Measurements from ENCODE around the gene HK2.

Gene HK2

DNA sequence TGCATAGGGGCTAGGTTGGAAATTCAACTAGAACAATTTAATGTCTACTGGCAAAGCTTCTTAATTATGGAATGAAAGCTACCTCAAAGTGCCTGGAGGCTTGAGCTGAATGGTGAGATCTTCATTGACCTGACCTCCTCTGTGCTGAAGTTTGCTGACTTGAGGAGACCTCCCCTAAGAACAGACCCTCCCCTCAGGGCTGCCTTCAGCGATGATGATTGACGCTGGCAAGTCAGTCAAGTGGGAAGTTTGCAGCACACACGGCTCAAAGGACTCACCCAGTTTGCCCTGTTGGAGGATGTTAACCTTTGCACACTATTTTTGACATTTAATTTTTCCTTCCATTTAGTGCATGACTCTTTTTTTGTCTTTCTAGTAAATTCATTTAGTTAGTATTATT, 107.4 kb downstream of the HK2 start:
- no peak for DNase-seq

DNA sequence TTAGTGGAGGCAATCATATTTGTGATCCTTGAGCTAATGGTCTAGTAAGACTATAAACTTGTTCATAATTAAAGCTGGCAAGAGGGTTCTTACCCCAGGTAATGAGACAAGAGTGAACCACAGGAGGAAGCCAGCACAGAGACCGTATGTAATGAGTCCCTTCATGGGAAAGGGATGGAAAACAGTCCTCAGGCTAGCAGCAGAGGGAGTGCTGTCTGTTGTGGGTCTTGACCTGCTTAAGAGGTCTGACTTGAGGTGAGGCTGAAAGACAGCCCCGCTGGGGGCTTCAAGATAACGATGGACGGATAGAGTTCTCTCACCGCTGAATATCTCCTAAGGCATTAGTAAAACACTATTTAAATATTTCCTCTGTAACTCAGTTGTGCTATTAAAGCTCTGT, 108.3 kb downstream of the HK2 start:
- DNase-seq = no peak

Data from NCI-H1930 (cell line).